OCI-LY7 (cell line): ENCODE measurements around the gene MAP3K5. TPM values are rescaled to one million over a fixed set of nuclear protein-coding genes. Genes with fewer than 3 reads are reported as not detected.

ENCODE experiments used
- BruUV-seq: library from RNA; stranded (reverse); fragments of 400-500 nt; replicated peaks from 2 replicates; lab custom pipeline; 2021; lab: Mats Ljungman, UMichigan
- CTCF ChIA-PET: fragments of 300-600 bp; sonication (Branson Sonifier 250); formaldehyde crosslinking; loops from one replicate; lab custom pipeline; 2022; ENCODE audit warnings: antibody characterized with exemption; ENCODE audit not compliant: unreplicated experiment; lab: Charles Lee
- POLR2A ChIA-PET: fragments of 300-600 bp; sonication (Branson Sonifier 250); formaldehyde crosslinking; loops from one replicate; lab custom pipeline; 2022; ENCODE audit warnings: antibody characterized with exemption; lab: Charles Lee
- DNase-seq: peaks from one replicate; pipeline ENCODE4 v3.0.0-alpha.2; 2015; ENCODE audit warnings: low spot score
- H2AFZ ChIP-seq: fragments of 200-600 bp; sonication (generic), shearing (Covaris generic); 2 replicates; pipeline ENCODE4 v1.6.1; 2014; ENCODE audit warnings: mild to moderate bottlenecking, antibody characterized with exemption, low read length, moderate library complexity
- H3K27ac ChIP-seq: fragments of 200-600 bp; sonication (generic); 2 replicates; pipeline ENCODE4 v1.5.1; 2014; ENCODE audit warnings: mixed run types, low read depth, mild to moderate bottlenecking, moderate library complexity, low read length, inconsistent platforms; ENCODE audit not compliant: poor library complexity, severe bottlenecking
- H3K36me3 ChIP-seq: fragments of 200-600 bp; sonication (generic); 2 replicates; pipeline ENCODE4 v1.6.1; 2014; ENCODE audit warnings: mild to moderate bottlenecking, antibody characterized with exemption, low read length, moderate library complexity, mixed read lengths; ENCODE audit not compliant: insufficient read depth
- H3K4me1 ChIP-seq: fragments of 200-600 bp; sonication (generic); 2 replicates; pipeline ENCODE4 v1.5.1; 2014; ENCODE audit warnings: mild to moderate bottlenecking, low read length; ENCODE audit not compliant: insufficient read depth, poor library complexity, severe bottlenecking
- H3K4me2 ChIP-seq: fragments of 200-600 bp; sonication (generic); 2 replicates; pipeline ENCODE4 v1.6.1; 2014; ENCODE audit warnings: mild to moderate bottlenecking, low read length
- H3K4me3 ChIP-seq: fragments of 200-600 bp; sonication (generic); 2 replicates; pipeline ENCODE4 v1.5.1; 2014; ENCODE audit warnings: mild to moderate bottlenecking, low read depth, low read length; ENCODE audit not compliant: poor library complexity, severe bottlenecking
- H3K79me2 ChIP-seq: fragments of 200-600 bp; sonication (generic); 2 replicates; pipeline ENCODE4 v1.6.1; 2016; ENCODE audit warnings: low read depth, mild to moderate bottlenecking, low read length, moderate library complexity, mixed read lengths; ENCODE audit not compliant: insufficient read depth
- H3K9me2 ChIP-seq: fragments of 200-600 bp; sonication (generic); 2 replicates; pipeline ENCODE4 v1.6.1; 2016; ENCODE audit warnings: mild to moderate bottlenecking, low read length, mixed read lengths; ENCODE audit not compliant: insufficient read depth
- H3K9me3 ChIP-seq: fragments of 200-600 bp; sonication (generic); 2 replicates; pipeline ENCODE4 v1.6.1; 2014; ENCODE audit warnings: mild to moderate bottlenecking, mixed run types, low read length, mixed read lengths
- H4K20me1 ChIP-seq: fragments of 200-600 bp; sonication (generic); 2 replicates; pipeline ENCODE4 v1.6.1; 2014; ENCODE audit warnings: mild to moderate bottlenecking, antibody characterized with exemption, low read length, moderate library complexity, mixed read lengths; ENCODE audit not compliant: insufficient read depth
- CTCF ChIP-seq: fragments of 200-600 bp; sonication (generic); conservative IDR thresholded peaks from 2 replicates; pipeline ENCODE4 v1.5.1; 2014; ENCODE audit warnings: mild to moderate bottlenecking, antibody characterized with exemption, low read length, moderate library complexity, mixed read lengths
- EZH2phosphoT487 ChIP-seq: fragments of 200-600 bp; sonication (generic); IDR thresholded peaks from 2 replicates; pipeline ENCODE4 v1.6.1; 2018; ENCODE audit warnings: low read depth, borderline replicate concordance, mild to moderate bottlenecking, mixed run types, antibody characterized with exemption, low read length, moderate library complexity, mixed read lengths
- intact Hi-C: fragments of 100-400 bp; cut with micrococcal nuclease; formaldehyde crosslinking; loops from one replicate; pipeline ENCODE4 v1.10.0; 2022; ENCODE audit not compliant: unreplicated experiment
- total RNA-seq, 2 experiments: library from RNA; depleted of rRNA in 1 of 2; stranded (reverse); fragments of >200 nt in 1 of 2; shearing (Covaris generic) in 1 of 2; gene quantifications; 2 replicates each; pipeline ENCODE4 v1.2.3, GENCODE V29; 2014 to 2022

Gene MAP3K5
- total RNA-seq, 2 experiments from 2014 or later, result 13.8 to 16.6 TPM

DNA sequence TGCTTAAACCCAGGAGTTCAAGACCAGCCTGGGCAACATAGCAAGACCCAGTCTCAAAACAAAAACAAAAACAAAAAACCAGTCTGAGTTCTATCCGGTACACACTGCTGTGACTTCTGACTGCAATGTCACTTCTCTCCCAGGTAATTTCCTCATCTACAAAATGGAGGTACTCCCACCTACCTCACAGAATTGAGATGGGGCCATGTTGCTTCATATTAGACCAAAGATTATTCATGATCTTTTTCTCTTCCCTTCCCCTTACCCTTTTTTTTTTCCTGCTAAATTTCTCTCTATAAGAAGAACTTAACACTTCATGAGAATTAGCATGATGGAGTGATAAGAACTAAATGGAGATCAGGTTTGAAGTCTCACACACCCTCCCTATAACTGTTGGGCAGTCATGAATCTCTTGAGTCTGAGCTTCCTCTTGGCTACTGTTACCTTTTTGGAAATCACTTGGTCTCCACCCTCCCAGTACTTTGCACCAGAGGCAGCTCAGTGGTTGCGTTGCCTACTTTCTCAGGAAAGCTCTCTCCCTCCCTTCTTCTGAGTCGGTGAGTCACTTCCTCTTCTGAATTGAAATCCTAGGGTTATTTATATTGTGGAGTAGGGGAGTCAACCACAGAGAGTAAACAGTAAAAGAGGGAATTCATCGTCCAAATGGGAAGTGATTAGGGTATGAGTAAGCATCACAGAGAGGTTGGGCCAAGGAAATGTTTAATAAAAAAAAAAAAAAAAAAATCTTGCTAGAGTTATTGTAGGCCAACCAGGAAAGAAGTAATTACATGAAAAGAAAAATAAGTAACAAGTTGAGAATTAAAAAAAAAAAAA, 182.2 kb downstream of the MAP3K5 start:
- no peak overlapping the region for H2AFZ ChIP-seq
- BruUV-seq, result no TSS peak
- H3K27ac ChIP-seq, result no peak overlapping the region
- POLR2A ChIA-PET, result interaction anchor here (0.7 to 0.8 kb wide), 2 partner anchors 182 to 649 kb away, joined by 3 to 4 read pairs; partner anchors contain the start of gene MAP3K5
- H3K4me3 ChIP-seq, result no peak overlapping the region
- no peak overlapping the region for H3K4me2 ChIP-seq
- no peaks in the 10 kb centered on the region for H3K4me1 ChIP-seq
- peaks cover 18% of the 10 kb centered on the region for H3K36me3 ChIP-seq
- intact Hi-C loops, result no loop called here
- no peaks in the 10 kb centered on the region for H4K20me1 ChIP-seq
- TF ChIP-seq CTCF (no peak), EZH2phosphoT487 (no peak)
- no peak for DNase-seq
- no peaks in the 10 kb centered on the region for H3K79me2 ChIP-seq
- no peaks in the 10 kb centered on the region for H3K9me3 ChIP-seq
- CTCF ChIA-PET, result no interaction called here
- no peaks in the 10 kb centered on the region for H3K9me2 ChIP-seq

- ChIA-PET POLR2A (no interaction called here), CTCF (no interaction called here)
- H2AFZ ChIP-seq, result no peak overlapping the region
- H3K4me2 ChIP-seq, result no peak overlapping the region
- peaks cover 17% of the 10 kb centered on the region for H3K36me3 ChIP-seq
- no peaks in the 10 kb centered on the region for H3K9me2 ChIP-seq
- no peaks in the 10 kb centered on the region for H3K79me2 ChIP-seq
- DNase-seq, result no peak
- H3K27ac ChIP-seq, result no peak overlapping the region
- H3K9me3 ChIP-seq, result no peaks in the 10 kb centered on the region
- no peaks in the 10 kb centered on the region for H3K4me1 ChIP-seq
- BruUV-seq, result no TSS peak
- no peaks in the 10 kb centered on the region for H4K20me1 ChIP-seq
- no peak overlapping the region for H3K4me3 ChIP-seq
- intact Hi-C loops, result loop anchor here (1.0 kb wide), 1 partner anchor 184 kb away; no protein-coding TSS in a partner anchor
- TF ChIP-seq CTCF (no peak), EZH2phosphoT487 (no peak)
Measured at GRCh38 chr6:136608991-136609390, 183.3 kb downstream of the MAP3K5 start.
